SH-SY5Y (cell line): Measurements from ENCODE around the gene CMTM5.

Experiments used
- GATA2 ChIP-seq: IDR thresholded peaks from 2 replicates; pipeline ENCODE4 v1.6.1; 2011; ENCODE audit warnings: mild to moderate bottlenecking, low read depth, low read length
- GATA3 ChIP-seq: IDR thresholded peaks from 2 replicates; pipeline ENCODE4 v1.6.1; 2011; ENCODE audit warnings: low read depth, mild to moderate bottlenecking, low read length, moderate library complexity

- TF ChIP-seq GATA2 (no peak), GATA3 (no peak)
These were observed 22.7 kb downstream of the CMTM5 start for GRCh38 chr14:23399591-23399990.
